IMR-90 (cell line): ENCODE results near the gene NTRK3. TPM values are rescaled to one million over a fixed set of nuclear protein-coding genes. Genes with fewer than 3 reads are reported as not detected.

ENCODE experiments used
- ATAC-seq: fragments of 200-7000 bp; cut with Tn5 transposase; 2 replicates; pipeline ENCODE4 v1.9.1; 2020; ENCODE audit warnings: low read depth, mild to moderate bottlenecking, moderate library complexity
- BruUV-seq: library from RNA; stranded (reverse); fragments of 400-500 nt; replicated peaks from 2 replicates; lab custom pipeline; 2021; lab: Mats Ljungman, UMichigan
- CTCF ChIA-PET: fragments of 300-600 bp; formaldehyde crosslinking; extraction: SDS; loops from one replicate; lab custom pipeline; 2021; ENCODE audit warnings: antibody characterized with exemption; lab: Yijun Ruan, JAX
- POLR2A ChIA-PET: fragments of 300-600 bp; sonication (Branson Sonifier 250); formaldehyde crosslinking; loops from one replicate; lab custom pipeline; 2022; ENCODE audit warnings: antibody characterized with exemption; ENCODE audit not compliant: unreplicated experiment; lab: Charles Lee
- DNase-seq: peaks from one replicate; pipeline ENCODE4 v3.0.0; 2013
- H2AFZ ChIP-seq: replicated peaks from 2 replicates; pipeline ENCODE3; 2013; ENCODE audit warnings: low read length, mild to moderate bottlenecking; ENCODE audit not compliant: poor library complexity
- H2AK5ac ChIP-seq: 2 replicates; pipeline ENCODE4 v1.6.1; 2013; ENCODE audit warnings: low read depth, low read length, inconsistent platforms
- H2AK9ac ChIP-seq: replicated peaks from 2 replicates; pipeline ENCODE3; 2013; ENCODE audit warnings: mild to moderate bottlenecking, low read depth, low read length, moderate library complexity; ENCODE audit not compliant: poor library complexity
- H2BK120ac ChIP-seq: 2 replicates; pipeline ENCODE4 v1.6.1; 2013; ENCODE audit warnings: low read depth, low read length, inconsistent platforms
- H2BK15ac ChIP-seq: 3 replicates; pipeline ENCODE4 v1.6.1; 2013; ENCODE audit warnings: low read depth, low read length, inconsistent platforms
- H2BK20ac ChIP-seq: 2 replicates; pipeline ENCODE4 v1.6.1; 2013; ENCODE audit warnings: low read depth, mild to moderate bottlenecking, inconsistent platforms, low read length, moderate library complexity
- H2BK5ac ChIP-seq: 2 replicates; pipeline ENCODE4 v1.6.1; 2013; ENCODE audit warnings: mild to moderate bottlenecking, low read depth, low read length, inconsistent platforms; ENCODE audit not compliant: poor library complexity, severe bottlenecking
- H3K14ac ChIP-seq: replicated peaks from 2 replicates; pipeline ENCODE4 v1.6.1; 2013; ENCODE audit warnings: low read depth, low read length, inconsistent platforms
- H3K18ac ChIP-seq: 2 replicates; pipeline ENCODE4 v1.6.1; 2013; ENCODE audit warnings: low read depth, low read length, control low read depth
- H3K23ac ChIP-seq: 2 replicates; pipeline ENCODE4 v1.6.1; 2013; ENCODE audit warnings: low read depth, low read length, inconsistent platforms
- H3K27ac ChIP-seq: 2 replicates; pipeline ENCODE4 v1.5.1; 2013; ENCODE audit warnings: mild to moderate bottlenecking, control low read depth, low read length; ENCODE audit not compliant: insufficient read depth
- H3K27me3 ChIP-seq: 2 replicates; pipeline ENCODE4 v1.6.1; 2013; ENCODE audit warnings: low read length; ENCODE audit not compliant: control insufficient read depth, insufficient read depth
- H3K36me3 ChIP-seq: 2 replicates; pipeline ENCODE4 v1.6.1; 2013; ENCODE audit warnings: low read length, mixed read lengths; ENCODE audit not compliant: control insufficient read depth, insufficient read depth
- H3K4ac ChIP-seq: 2 replicates; pipeline ENCODE4 v1.6.1; 2013; ENCODE audit warnings: low read depth, low read length, inconsistent platforms
- H3K4me1 ChIP-seq: 2 replicates; pipeline ENCODE4 v1.6.1; 2013; ENCODE audit warnings: low read length, mixed read lengths; ENCODE audit not compliant: control insufficient read depth, insufficient read depth
- H3K4me2 ChIP-seq: 2 replicates; pipeline ENCODE4 v1.6.1; 2013; ENCODE audit warnings: low read depth, mild to moderate bottlenecking, control low read depth, low read length, moderate library complexity
- H3K4me3 ChIP-seq: 2 replicates; pipeline ENCODE4 v1.5.1; 2013; ENCODE audit warnings: low read depth, mild to moderate bottlenecking, control low read depth, low read length, moderate library complexity; ENCODE audit not compliant: insufficient read depth
- H3K56ac ChIP-seq: 2 replicates; pipeline ENCODE4 v1.6.1; 2013; ENCODE audit warnings: low read length, inconsistent platforms; ENCODE audit not compliant: insufficient read depth; ENCODE audit errors: extremely low read depth
- H3K79me1 ChIP-seq, 2 experiments: 2 replicates each; pipeline ENCODE4 v1.6.1; 2013; ENCODE audit warnings: low read length in 2 of 2, inconsistent platforms in 1 of 2, low read depth in 1 of 2
- H3K9ac ChIP-seq: 2 replicates; pipeline ENCODE4 v1.6.1; 2013; ENCODE audit warnings: low read depth, low read length, control low read depth
- H3K9me1 ChIP-seq: 2 replicates; pipeline ENCODE4 v1.6.1; 2013; ENCODE audit warnings: low read length, inconsistent platforms; ENCODE audit not compliant: insufficient read depth
- H3K9me3 ChIP-seq: 2 replicates; pipeline ENCODE4 v1.6.1; 2013; ENCODE audit warnings: low read length; ENCODE audit not compliant: control insufficient read depth, insufficient read depth
- H4K20me1 ChIP-seq: 2 replicates; pipeline ENCODE4 v1.6.1; 2013; ENCODE audit warnings: low read length, inconsistent platforms; ENCODE audit not compliant: insufficient read depth
- H4K5ac ChIP-seq: 2 replicates; pipeline ENCODE4 v1.6.1; 2013; ENCODE audit warnings: mild to moderate bottlenecking, low read depth, low read length, control low read depth
- H4K8ac ChIP-seq, 2 experiments: 2 replicates each; pipeline ENCODE4 v1.6.1; 2013; ENCODE audit warnings: low read depth in 2 of 2, low read length in 2 of 2, control low read depth in 1 of 2, inconsistent platforms in 1 of 2
- H4K91ac ChIP-seq: 2 replicates; pipeline ENCODE4 v1.6.1; 2013; ENCODE audit warnings: low read depth, low read length, inconsistent platforms; ENCODE audit not compliant: insufficient read depth
- BHLHE40 ChIP-seq: fragments of 150-350 bp; IDR thresholded peaks from 2 replicates; pipeline ENCODE4 v1.6.1; 2016; ENCODE audit warnings: mild to moderate bottlenecking, low read depth, low read length
- CEBPB ChIP-seq: IDR thresholded peaks from 2 replicates; pipeline ENCODE4 v1.6.1; 2012; ENCODE audit warnings: low read depth, low read length, improper control_type of control experiment
- CTCF ChIP-seq: conservative IDR thresholded peaks from 2 replicates; pipeline ENCODE4 v1.5.1; 2012; ENCODE audit warnings: mild to moderate bottlenecking, low read depth, low read length, improper control_type of control experiment
- ELK1 ChIP-seq: fragments of 150-350 bp; IDR thresholded peaks from 2 replicates; pipeline ENCODE4 v1.6.1; 2016; ENCODE audit warnings: low read depth, mild to moderate bottlenecking, low read length, moderate library complexity, borderline replicate concordance
- FOS ChIP-seq: fragments of 150-350 bp; IDR thresholded peaks from 2 replicates; pipeline ENCODE4 v1.6.1; 2016; ENCODE audit warnings: low read depth, low read length
- MAZ ChIP-seq: IDR thresholded peaks from 2 replicates; pipeline ENCODE4 v1.6.1; 2012; ENCODE audit warnings: low read depth, mild to moderate bottlenecking, low read length, improper control_type of control experiment, moderate library complexity, borderline replicate concordance
- MXI1 ChIP-seq: IDR thresholded peaks from 2 replicates; pipeline ENCODE4 v1.6.1; 2012; ENCODE audit warnings: low read depth, mild to moderate bottlenecking, low read length, moderate library complexity, borderline replicate concordance
- NFE2L2 ChIP-seq: fragments of 150-350 bp; IDR thresholded peaks from 2 replicates; pipeline ENCODE4 v1.6.1; 2016; ENCODE audit warnings: low read depth, mild to moderate bottlenecking, low read length
- POLR2A ChIP-seq: IDR thresholded peaks from 2 replicates; pipeline ENCODE4 v1.6.1; 2012; ENCODE audit warnings: mild to moderate bottlenecking, low read depth, low read length
- RAD21 ChIP-seq: IDR thresholded peaks from 2 replicates; pipeline ENCODE4 v1.6.1; 2012; ENCODE audit warnings: low read length, improper control_type of control experiment
- RCOR1 ChIP-seq: IDR thresholded peaks from 2 replicates; pipeline ENCODE4 v1.6.1; 2012; ENCODE audit warnings: mild to moderate bottlenecking, low read length, improper control_type of control experiment; ENCODE audit not compliant: insufficient replicate concordance
- RFX5 ChIP-seq: IDR thresholded peaks from 2 replicates; pipeline ENCODE4 v1.8.0; 2012; ENCODE audit warnings: low read depth, mild to moderate bottlenecking, low read length, moderate library complexity
- SMC3 ChIP-seq: fragments of 150-350 bp; IDR thresholded peaks from 2 replicates; pipeline ENCODE4 v1.6.1; 2016; ENCODE audit warnings: low read depth, mild to moderate bottlenecking, antibody characterized with exemption, low read length, moderate library complexity
- WGBS, 2 experiments: methylation state at CpG; one replicate each; pipeline versions ENCODE4 v1.1.5 to v1.1.7; 2013; ENCODE audit warnings: missing lambda C conversion rate in 2 of 2; ENCODE audit not compliant: insufficient read length in 1 of 2; ENCODE audit errors: extremely low coverage in 2 of 2; 5-methylcytosine and 5-hydroxymethylcytosine counted together
- dilution Hi-C: fragments of 300-500 bp; cut with HindIII; formaldehyde crosslinking; loops from one replicate; pipeline ENCODE4 v1.14.3; 2018; ENCODE audit warnings: low sequenced_read_pairs; ENCODE audit not compliant: unreplicated experiment
- in situ Hi-C: fragments of 300-500 bp; cut with MboI; formaldehyde crosslinking; loops from 3 replicates; pipeline ENCODE4 v1.14.3; 2019; ENCODE audit warnings: low sequenced_read_pairs, inconsistent platforms, mixed read lengths
- intact Hi-C: fragments of 100-400 bp; cut with micrococcal nuclease; formaldehyde crosslinking; loops from 2 replicates; pipeline ENCODE4 v1.10.0; 2022
- polyA plus RNA-seq, 3 experiments: library from polyadenylated mRNA; depleted of rRNA; stranded (reverse); fragments of >200 nt; gene quantifications; 2 replicates each; pipeline ENCODE4 v1.2.3, GENCODE V29; 2012; ENCODE audit warnings: low replicate concordance in 1 of 3
- total RNA-seq: library from RNA; depleted of rRNA; stranded (reverse); fragments of >200 nt; gene quantifications from 2 replicates; pipeline ENCODE4 v1.2.3, GENCODE V29; 2012
- TF ChIP-seq, protein P1 (sequence below): fragments of 150-350 bp; IDR thresholded peaks from 2 replicates; pipeline ENCODE4 v1.6.1; 2017; ENCODE audit warnings: mild to moderate bottlenecking, antibody characterized with exemption, low read length, low read depth

The NTRK3 gene
- total and polyA plus RNA-seq, 2 of the 4 experiments (the other 2 are of a cell fraction) = under 0.01 to 0.15 TPM

DNA sequence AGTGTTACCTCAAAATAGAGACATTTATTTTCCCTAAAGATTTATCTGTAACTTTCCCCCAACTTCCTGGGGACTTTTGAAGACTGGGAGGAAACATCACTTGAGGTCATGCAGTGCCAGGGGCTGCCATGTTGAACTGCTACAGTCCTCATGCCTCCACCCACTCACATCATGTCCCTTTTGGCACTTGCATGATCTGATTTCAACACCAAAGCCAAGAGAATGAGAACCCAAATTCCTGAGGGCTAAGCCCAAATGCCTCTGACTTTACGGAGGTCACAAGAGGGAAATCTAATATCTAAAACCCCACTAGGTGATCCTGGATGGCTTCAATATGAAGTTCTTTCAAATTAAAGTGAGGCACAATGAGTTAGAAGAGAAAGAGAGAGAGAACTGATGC is 213.1 kb downstream of the NTRK3 start:
- Histone ChIP-seq H3K4me1 (no peaks in the 10 kb centered on the region), H3K79me1 (no peaks in the 10 kb centered on the region), H2AK9ac (no peak overlapping the region), H3K4ac (no peak overlapping the region), H2BK15ac (no peak overlapping the region), H3K9ac (no peak overlapping the region), H3K36me3 (no peaks in the 10 kb centered on the region), H3K4me3 (no peak overlapping the region), H2AK5ac (no peak overlapping the region), H2BK5ac (no peak overlapping the region), H4K20me1 (no peaks in the 10 kb centered on the region), H3K23ac (no peak overlapping the region), H4K5ac (no peak overlapping the region), H3K27me3 (no peaks in the 10 kb centered on the region), H3K4me2 (no peak overlapping the region), H2BK20ac (no peak overlapping the region), H3K14ac (no peak overlapping the region), H2BK120ac (no peak overlapping the region), H3K27ac (no peak overlapping the region), H3K18ac (no peak overlapping the region), H3K56ac (no peak overlapping the region), H3K9me1 (no peaks in the 10 kb centered on the region), H2AFZ (no peak overlapping the region), H3K9me3 (peaks cover 32% of the 10 kb centered on the region), H4K8ac (no peak overlapping the region), H4K91ac (no peak overlapping the region)
- TF ChIP-seq FOS (no peak), CEBPB (no peak), MAZ (no peak), BHLHE40 (no peak), NFE2L2 (no peak), MXI1 (no peak), RAD21 (no peak), RCOR1 (no peak), POLR2A (no peak), RFX5 (no peak), CTCF (no peak), ELK1 (no peak), SMC3 (no peak)
- TF ChIP-seq, protein P1, sequence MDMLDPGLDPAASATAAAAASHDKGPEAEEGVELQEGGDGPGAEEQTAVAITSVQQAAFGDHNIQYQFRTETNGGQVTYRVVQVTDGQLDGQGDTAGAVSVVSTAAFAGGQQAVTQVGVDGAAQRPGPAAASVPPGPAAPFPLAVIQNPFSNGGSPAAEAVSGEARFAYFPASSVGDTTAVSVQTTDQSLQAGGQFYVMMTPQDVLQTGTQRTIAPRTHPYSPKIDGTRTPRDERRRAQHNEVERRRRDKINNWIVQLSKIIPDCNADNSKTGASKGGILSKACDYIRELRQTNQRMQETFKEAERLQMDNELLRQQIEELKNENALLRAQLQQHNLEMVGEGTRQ = no peak
- CTCF ChIA-PET = no interaction called here
- POLR2A ChIA-PET = no interaction called here
- in situ Hi-C loops (no loop called here), intact Hi-C loops (no loop called here), dilution Hi-C loops (no loop called here)
- no CpG with 5 or more reads among the region's 1 CpG for WGBS, 2 experiments
- no peak for ATAC-seq
- DNase-seq = no peak
- no TSS peak for BruUV-seq
